ENCODE data around the gene CTSV.
"Not testable (repeated sequence)": the region's sequence is repeated elsewhere in the genome, so short reads cannot be mapped to it uniquely, and the experiment has no call there.

Gene CTSV

DNA sequence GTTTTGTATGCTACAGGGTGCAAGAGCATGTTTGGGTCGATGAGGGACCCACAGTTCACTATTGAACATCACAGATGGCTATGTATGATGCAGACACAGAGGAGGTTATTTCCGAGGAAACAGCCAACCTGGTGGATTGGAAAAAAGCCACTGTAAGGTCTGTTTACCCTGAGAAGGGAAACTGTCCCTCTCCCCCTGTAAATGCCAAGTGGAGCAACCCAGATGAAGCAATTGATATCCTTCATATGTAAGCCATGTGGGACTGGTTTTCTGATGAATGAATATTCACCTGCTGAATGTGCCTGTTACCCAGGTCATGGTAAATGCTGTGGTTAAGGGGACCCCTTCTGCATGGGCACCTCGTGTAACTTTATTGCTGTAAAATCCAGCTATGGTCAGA, 14.8 kb upstream of the CTSV start:
- TF ChIP-seq, protein P1, sequence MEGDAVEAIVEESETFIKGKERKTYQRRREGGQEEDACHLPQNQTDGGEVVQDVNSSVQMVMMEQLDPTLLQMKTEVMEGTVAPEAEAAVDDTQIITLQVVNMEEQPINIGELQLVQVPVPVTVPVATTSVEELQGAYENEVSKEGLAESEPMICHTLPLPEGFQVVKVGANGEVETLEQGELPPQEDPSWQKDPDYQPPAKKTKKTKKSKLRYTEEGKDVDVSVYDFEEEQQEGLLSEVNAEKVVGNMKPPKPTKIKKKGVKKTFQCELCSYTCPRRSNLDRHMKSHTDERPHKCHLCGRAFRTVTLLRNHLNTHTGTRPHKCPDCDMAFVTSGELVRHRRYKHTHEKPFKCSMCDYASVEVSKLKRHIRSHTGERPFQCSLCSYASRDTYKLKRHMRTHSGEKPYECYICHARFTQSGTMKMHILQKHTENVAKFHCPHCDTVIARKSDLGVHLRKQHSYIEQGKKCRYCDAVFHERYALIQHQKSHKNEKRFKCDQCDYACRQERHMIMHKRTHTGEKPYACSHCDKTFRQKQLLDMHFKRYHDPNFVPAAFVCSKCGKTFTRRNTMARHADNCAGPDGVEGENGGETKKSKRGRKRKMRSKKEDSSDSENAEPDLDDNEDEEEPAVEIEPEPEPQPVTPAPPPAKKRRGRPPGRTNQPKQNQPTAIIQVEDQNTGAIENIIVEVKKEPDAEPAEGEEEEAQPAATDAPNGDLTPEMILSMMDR (IDR thresholded peaks at IDR 0.05; ENCODE audit: low read depth, low read length) = no peak

DNA sequence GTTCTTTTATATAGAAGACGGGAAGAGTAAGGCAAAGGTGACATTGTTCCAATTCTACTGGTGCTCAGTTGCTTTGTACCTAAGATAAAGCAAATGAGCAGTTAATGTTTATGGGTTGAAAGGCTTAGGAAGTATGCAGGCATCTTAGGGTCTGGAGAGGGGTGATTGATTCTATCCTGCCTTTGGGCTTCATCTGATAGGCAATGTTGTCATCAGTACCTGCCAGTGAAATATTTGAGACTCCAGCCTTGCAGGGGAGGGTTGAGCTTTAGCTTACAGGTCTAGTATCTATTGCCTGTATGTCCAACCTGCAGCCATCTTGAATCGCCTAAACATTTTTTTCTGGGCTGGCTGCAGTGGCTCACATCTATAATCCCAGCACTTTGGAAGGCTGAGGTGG, 13.8 kb upstream of the CTSV start:
- DNase-seq (ENCODE audit: extremely low read depth, low read depth) = no peak
- TF ChIP-seq, protein P1 (IDR thresholded peaks at IDR 0.05; ENCODE audit: low read depth, low read length) = no peak

More for the DNA sequence above, 14.8 kb upstream of the CTSV start:
- DNase-seq (ENCODE audit: extremely low read depth, low read depth) = no peak

DNA sequence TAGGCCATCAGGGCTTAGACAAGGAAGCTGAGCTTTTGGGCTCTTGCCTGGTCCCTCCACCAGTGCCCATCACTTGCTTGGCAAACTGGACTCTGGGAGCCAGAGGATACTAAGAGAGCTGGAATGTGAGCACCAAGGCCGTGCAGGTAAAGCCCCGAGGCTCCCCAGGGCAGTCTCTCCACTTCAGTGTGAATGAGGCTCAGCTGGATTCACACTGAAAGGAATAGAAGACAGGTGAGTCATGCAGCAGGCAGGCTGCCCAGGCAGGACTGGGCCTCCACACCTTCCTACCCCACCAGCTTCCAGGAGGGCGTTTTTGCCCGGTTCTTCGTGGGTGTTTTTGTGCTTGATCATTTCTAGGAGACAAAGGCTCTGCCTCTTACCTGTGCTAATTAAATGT, 7.3 kb upstream of the CTSV start:
- TF ChIP-seq, protein P1 (IDR thresholded peaks at IDR 0.05; ENCODE audit: low read depth, low read length) = no peak
- DNase-seq (ENCODE audit: extremely low read depth, low read depth) = no peak

DNA sequence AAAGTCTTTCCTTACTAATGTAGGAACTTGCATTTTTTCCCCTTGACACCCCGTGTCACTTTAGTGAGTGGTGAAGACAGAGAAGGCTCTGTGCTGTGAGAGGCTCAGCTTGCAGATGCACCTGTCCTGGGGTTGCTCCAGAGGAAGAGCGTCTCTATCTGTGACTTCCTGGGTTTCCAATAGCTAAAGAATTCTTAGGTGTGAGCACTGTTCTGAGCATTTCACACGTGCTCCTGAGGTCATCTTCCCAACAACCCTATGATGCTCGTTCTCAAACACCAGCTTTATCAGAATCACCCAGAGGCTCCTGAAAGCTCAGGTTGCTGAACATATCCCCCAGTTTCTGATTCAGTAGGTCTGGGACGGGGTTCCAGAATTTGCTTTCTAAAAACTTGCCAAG, 6.4 kb upstream of the CTSV start:
- no peak for DNase-seq (ENCODE audit: extremely low read depth, low read depth)
- TF ChIP-seq, protein P1 (IDR thresholded peaks at IDR 0.05; ENCODE audit: low read depth, low read length) = no peak

DNA sequence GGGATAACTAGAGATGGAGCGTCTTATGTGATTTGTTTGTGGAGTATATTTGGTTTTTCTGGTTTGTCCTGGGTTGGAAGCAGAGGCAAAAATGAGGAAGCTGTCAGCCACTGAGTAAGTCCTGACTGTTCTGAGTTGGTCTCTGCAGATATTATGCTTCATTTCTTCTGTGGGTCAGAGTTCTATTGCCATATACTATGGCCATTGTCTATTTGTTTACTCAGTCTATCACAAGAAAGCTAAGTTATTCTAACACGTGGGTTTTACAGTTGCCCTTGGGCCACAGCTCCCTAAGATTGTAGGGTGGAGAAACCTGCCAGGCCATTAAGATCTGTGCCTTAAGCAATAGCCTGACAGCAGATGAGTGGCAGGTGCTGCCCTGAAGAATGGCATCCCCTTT, 3.0 kb upstream of the CTSV start:
- TF ChIP-seq, protein P1 (IDR thresholded peaks at IDR 0.05; ENCODE audit: low read depth, low read length) = no peak
- no peak for DNase-seq (ENCODE audit: extremely low read depth, low read depth)

DNA sequence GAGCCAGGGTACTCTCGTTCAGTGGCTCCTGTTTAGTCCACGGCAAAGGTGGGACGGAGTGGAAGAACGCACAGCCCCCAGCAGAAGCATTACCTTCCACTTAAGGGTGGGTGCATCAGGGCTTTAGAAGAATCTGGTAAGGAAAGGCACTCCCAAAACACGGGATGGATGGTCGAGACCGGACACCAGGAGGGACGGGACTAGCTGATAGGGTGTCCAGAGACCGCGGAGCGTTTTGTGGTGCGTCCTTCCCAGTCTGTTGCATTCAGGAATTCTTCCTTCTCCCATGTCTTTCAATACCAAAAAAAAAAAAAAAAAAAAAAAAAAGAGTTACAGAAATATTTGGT, 545 bp upstream of the CTSV start:
- TF ChIP-seq, protein P1 (IDR thresholded peaks at IDR 0.05; ENCODE audit: low read depth, low read length) = no peak
- no peak for DNase-seq (ENCODE audit: extremely low read depth, low read depth)

DNA sequence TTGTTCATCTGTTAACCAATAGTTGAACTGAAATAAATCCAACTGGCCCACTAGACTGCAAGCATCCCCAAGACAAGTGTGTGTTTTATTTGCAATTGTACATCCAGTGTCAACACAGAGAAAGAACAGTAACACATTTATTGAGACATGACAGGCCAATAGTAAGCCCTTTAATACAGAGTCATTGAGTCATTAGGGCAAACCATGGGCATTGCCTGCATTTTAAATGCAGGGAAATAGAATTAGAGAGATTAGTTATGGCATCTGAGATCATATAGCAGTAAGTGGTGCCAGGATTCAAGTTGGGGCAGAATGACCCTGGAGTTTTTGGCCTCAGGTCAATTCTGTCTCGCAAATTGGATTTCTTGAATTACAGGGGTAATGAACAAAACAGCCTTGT, 15.4 kb downstream of the CTSV start:
- not testable (repeated sequence) for DNase-seq (ENCODE audit: extremely low read depth, low read depth)

DNA sequence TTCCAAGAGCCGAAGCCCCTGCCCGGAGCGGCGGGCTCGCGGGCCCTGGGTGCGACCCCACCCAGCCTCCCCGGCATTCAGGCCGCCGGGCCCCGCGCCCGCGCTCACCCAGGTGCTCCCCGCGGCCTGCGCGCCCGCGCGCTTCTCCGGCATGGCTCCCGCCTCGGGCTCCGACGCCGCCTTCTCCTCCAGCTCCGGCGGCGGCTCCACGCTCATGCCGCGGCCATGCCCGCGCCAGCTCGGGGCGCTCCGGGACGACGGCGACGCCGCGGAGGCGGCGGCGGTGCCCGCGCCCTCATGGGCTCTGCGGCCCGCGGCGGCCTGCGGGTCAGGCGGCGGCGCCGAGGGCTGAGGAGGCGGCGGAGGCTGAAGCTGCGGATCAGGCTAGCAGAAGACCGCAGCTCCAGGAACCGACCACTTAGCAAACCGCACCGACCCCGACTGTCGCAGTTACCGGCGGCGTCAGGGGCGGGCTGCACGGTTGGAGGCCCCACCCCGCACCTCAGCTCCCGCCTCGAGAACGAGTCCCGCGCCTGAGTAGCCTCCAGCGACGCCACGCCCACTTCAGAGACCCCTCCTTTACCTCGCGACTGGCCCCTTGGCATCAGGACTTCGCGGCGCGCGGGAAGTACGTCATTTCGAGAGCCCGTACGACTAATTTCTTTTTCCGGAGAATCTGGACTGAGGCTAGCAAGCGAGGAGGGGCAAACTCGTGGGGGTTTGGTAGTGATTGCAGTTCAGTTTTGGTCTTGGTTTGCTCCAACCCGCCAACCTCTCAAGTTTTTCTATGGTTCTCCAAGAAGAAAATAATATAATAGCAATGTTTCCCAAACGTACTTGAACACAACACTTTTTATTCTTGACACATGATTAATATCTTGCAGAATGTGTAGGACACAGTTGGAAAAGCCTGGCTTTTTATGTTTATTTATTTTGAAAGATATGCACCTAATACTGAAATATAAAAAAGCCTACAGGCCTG, 25.5 kb downstream of the CTSV start:
- peak; percentile 19 for DNase-seq (ENCODE audit: extremely low read depth, low read depth)

DNA sequence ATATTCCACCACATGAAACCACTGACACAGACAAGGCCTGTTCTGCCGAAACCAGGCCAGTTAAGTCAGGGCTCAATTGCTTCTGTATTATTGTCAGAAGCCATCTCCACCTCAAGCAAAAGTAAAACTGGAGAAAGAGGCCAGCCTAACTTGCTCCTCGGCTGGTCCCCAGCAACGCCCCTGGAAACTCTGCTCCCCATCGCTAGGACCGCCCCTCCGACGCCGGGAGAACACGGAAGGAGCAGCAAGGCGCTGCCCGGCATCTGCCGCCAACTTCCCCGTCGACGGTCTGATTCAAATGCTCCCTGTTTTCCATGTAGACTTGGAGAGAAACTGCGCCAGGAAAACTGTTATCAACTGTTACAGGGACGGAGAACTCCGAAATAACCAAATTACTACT, 26.3 kb downstream of the CTSV start:
- DNase-seq (ENCODE audit: extremely low read depth, low read depth) = not testable (repeated sequence)

DNA sequence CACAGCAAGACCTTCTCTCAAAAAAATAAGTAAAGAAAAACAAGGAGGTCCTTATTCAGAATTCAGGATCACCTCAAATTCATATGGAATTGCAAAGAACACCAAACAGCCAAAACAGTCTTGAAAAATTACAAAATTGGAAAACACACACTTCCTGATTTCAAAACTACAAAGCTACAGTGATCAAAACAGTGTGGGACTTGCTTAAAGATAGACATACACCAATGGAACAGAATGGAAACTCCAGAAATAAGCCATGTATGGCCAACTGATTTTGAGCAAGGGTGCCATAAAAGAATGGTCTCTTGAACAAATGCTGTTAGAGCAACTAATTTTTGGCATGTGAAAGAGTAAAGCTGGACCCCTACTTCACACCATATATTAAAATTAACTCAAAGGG, 36.7 kb downstream of the CTSV start:
- not testable (repeated sequence) for DNase-seq (ENCODE audit: extremely low read depth, low read depth)

DNA sequence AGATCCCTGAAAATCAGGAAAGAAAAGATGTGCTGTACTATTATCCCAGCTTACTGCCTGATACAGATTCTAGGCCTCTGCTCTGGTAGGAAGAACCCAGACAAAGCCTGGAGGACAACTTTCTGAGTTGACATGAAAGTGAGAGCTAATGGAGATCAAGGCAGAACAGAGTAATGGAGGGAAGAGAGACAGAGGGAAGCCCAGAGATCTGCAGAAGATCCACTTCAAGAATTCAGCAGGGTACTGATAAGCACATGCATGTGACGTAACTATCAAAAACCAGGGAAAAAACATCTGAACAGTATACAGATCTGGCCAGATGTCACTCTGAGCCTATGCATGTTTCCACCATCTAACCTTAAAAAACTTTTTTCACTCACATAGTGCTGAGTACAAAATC, 37.6 kb downstream of the CTSV start:
- not testable (repeated sequence) for DNase-seq (ENCODE audit: extremely low read depth, low read depth)

DNA sequence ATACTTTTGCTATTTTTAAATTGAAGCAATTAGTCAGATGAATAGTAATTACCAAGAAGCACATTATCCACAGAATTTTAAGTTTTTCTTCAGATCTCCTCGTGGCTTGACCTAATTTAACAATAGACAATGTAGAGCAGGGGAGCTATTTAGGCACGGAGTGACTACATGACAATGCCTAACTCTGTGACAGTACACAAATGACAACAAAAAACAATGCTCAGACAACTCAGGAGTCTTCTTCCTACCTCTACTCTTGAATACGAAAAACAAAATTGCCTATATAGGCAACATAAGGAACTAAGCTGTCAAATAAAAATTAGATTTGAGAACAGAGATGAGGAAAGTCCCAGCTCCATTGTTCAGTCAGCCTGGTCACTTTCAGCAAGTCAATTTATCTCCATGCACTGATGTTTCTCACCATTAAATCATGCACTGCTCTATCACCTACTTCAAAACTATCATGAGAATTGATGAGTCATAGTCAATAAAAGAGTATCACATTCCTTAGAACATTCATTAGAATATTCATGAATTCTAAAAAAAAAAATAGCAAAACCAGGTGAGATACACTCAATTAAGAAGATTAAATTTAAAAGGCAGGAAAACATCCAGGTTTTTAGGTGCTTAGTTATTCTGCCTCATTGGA, 38.7 kb downstream of the CTSV start:
- DNase-seq (ENCODE audit: extremely low read depth, low read depth) = not testable (repeated sequence)

DNA sequence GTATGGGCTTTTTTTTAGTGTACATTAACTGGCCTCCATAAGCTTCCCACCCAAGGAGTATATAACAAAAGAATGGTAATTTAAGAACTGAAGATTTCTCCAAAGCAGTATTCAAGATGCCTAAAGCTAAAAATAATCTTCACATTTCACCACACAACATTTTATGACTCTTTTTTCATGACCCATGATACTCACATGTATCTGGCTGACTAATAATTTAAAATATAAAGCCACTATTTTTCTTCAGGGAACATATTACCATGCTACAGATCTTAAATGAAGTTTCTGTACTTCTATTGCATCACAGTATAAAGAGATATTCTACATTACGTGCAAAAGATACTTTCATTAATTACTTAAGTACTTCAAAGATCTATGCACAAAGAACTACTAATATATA, 39.2 kb downstream of the CTSV start:
- not testable (repeated sequence) for DNase-seq (ENCODE audit: extremely low read depth, low read depth)
